Activated gamma-delta T cell treated with Interleukin-2 at 50 U/mL for 16 hours (primary cell): ENCODE results near the gene OR10V1.

Experiments used
- DNase-seq: peaks from one replicate; pipeline ENCODE4 v3.0.0-alpha.2; 2020

The OR10V1 gene

GRCh38 chr11:59713745-59714144 lies at the start of gene OR10V1:
Gene OR10V1 (minus strand): TSS chr11:59713845. CDS start chr11:59713845, 0 bp downstream.
- DNase-seq, result no peak

GRCh38 chr11:59761993-59762392 lies 48.3 kb upstream of the OR10V1 start:
- DNase-seq, result no peak

- no peak for DNase-seq
Measured at GRCh38 chr11:59760771-59761170, 47.1 kb upstream of the OR10V1 start.

GRCh38 chr11:59759900-59760299 lies 46.3 kb upstream of the OR10V1 start:
- DNase-seq, result no peak

GRCh38 chr11:59758401-59759037 lies 44.9 kb upstream of the OR10V1 start:
- no peak for DNase-seq

- DNase-seq, result no peak
Measured at GRCh38 chr11:59756845-59757244, 43.2 kb upstream of the OR10V1 start.

GRCh38 chr11:59756558-59756840 lies 42.9 kb upstream of the OR10V1 start:
- no peak for DNase-seq

GRCh38 chr11:59755701-59756557 lies 42.3 kb upstream of the OR10V1 start:
- DNase-seq, result peak; percentile 53

GRCh38 chr11:59754859-59755700 lies 41.4 kb upstream of the OR10V1 start, which contains the start of gene STX3:
Gene STX3 (plus strand): TSS chr11:59755376. CDS start chr11:59755606, 230 bp downstream.
- peak; percentile 63 for DNase-seq

GRCh38 chr11:59754494-59754858 lies 40.8 kb upstream of the OR10V1 start:
- DNase-seq, result no peak

GRCh38 chr11:59753650-59754493 lies 40.2 kb upstream of the OR10V1 start:
- DNase-seq, result peak; percentile 86

GRCh38 chr11:59746111-59746510 lies 32.5 kb upstream of the OR10V1 start:
- no peak for DNase-seq

- DNase-seq, result no peak
Measured at GRCh38 chr11:59730896-59731565, 17.4 kb upstream of the OR10V1 start.

- DNase-seq, result no peak
Measured at GRCh38 chr11:59729834-59730233, 16.2 kb upstream of the OR10V1 start.

- DNase-seq, result no peak
Measured at GRCh38 chr11:59728913-59729312, 15.3 kb upstream of the OR10V1 start.

GRCh38 chr11:59728154-59728553 lies 14.5 kb upstream of the OR10V1 start:
- DNase-seq, result no peak

- DNase-seq, result no peak
Measured at GRCh38 chr11:59727426-59727825, 13.8 kb upstream of the OR10V1 start.

GRCh38 chr11:59724066-59724465 lies 10.4 kb upstream of the OR10V1 start:
- DNase-seq, result no peak

GRCh38 chr11:59719556-59719955 lies 5.9 kb upstream of the OR10V1 start:
- DNase-seq, result no peak

GRCh38 chr11:59716051-59716450 lies 2.4 kb upstream of the OR10V1 start:
- DNase-seq, result no peak

GRCh38 chr11:59710136-59710847 lies 3.4 kb downstream of the OR10V1 start:
- no peak for DNase-seq
